DOHH2 (cell line): Measurements from ENCODE around the gene RCAN2.

Experiments
- EZH2phosphoT487 ChIP-seq: fragments of 200-600 bp; sonication (generic); IDR thresholded peaks from 2 replicates; pipeline ENCODE4 v1.6.1; 2017; ENCODE audit warnings: borderline replicate concordance, mild to moderate bottlenecking, antibody characterized with exemption, low read length, moderate library complexity, mixed read lengths
- TF ChIP-seq, protein P1 (sequence below): fragments of 200-600 bp; sonication (generic); IDR thresholded peaks from one replicate; pipeline ENCODE4 v1.5.1; 2014; ENCODE audit warnings: antibody characterized with exemption, mild to moderate bottlenecking, low read depth, low read length; ENCODE audit not compliant: poor library complexity, severe bottlenecking

DNA sequence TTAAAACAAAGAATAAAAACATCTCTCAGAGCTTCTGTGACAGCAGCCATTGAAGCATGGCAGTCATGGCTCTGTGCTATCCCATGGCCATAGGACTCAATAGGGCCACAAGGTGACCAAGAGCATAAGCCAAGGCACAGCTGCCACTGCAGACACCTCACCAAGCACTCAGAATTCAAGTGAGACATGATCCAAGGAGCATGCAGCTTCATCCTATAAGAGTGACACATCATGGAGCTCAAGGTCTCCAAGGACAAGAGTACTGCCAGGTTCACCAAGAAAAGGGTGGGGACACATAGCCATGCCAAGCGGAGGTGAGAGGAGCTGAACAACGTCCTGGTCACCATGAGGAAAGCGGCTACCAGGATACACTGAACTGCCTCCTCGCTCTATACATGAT lies 53.0 kb downstream of the RCAN2 start:
- TF ChIP-seq, protein P1, sequence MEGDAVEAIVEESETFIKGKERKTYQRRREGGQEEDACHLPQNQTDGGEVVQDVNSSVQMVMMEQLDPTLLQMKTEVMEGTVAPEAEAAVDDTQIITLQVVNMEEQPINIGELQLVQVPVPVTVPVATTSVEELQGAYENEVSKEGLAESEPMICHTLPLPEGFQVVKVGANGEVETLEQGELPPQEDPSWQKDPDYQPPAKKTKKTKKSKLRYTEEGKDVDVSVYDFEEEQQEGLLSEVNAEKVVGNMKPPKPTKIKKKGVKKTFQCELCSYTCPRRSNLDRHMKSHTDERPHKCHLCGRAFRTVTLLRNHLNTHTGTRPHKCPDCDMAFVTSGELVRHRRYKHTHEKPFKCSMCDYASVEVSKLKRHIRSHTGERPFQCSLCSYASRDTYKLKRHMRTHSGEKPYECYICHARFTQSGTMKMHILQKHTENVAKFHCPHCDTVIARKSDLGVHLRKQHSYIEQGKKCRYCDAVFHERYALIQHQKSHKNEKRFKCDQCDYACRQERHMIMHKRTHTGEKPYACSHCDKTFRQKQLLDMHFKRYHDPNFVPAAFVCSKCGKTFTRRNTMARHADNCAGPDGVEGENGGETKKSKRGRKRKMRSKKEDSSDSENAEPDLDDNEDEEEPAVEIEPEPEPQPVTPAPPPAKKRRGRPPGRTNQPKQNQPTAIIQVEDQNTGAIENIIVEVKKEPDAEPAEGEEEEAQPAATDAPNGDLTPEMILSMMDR, result no peak
- TF ChIP-seq EZH2phosphoT487, result no peak
